Transverse colon (tissue), 4 donors: ENCODE measurements around the gene TMEM239. TPM values are rescaled to one million over a fixed set of nuclear protein-coding genes. Genes with fewer than 3 reads are reported as not detected.
"Not testable (repeated sequence)": the region's sequence is repeated elsewhere in the genome, so short reads cannot be mapped to it uniquely, and the experiment has no call there.

Experiments
- DNase-seq: peaks from one replicate; pipeline ENCODE4 v3.0.0-alpha.2; 2019
- H3K27ac ChIP-seq, 4 donors: fragments of 200-600 bp; sonication (generic); 2 replicates each; pipeline ENCODE4 v1.5.1; 2016 to 2018; ENCODE audit warnings: inconsistent platforms in 4 of 4
- H3K27me3 ChIP-seq: fragments of 200-600 bp; sonication (generic); 2 replicates; pipeline ENCODE4 v1.5.1; 2017; ENCODE audit warnings: inconsistent platforms
- H3K36me3 ChIP-seq, 4 donors: fragments of 200-600 bp; sonication (generic); 2 replicates each; pipeline ENCODE4 v1.5.1; 2017 to 2019; ENCODE audit warnings: inconsistent platforms in 4 of 4
- H3K4me1 ChIP-seq, 4 donors: fragments of 200-600 bp; sonication (generic); 2 replicates each; pipeline ENCODE4 v1.5.1; 2017 to 2020; ENCODE audit warnings: inconsistent platforms in 4 of 4
- H3K4me3 ChIP-seq, 4 donors: fragments of 200-600 bp; sonication (generic); 1 replicate in 1 of 4; 2 replicates in 3 of 4; pipeline versions ENCODE4 v1.5.1 to v1.6.1; 2017 to 2019; ENCODE audit warnings: inconsistent platforms in 4 of 4
- H3K9me3 ChIP-seq, 2 donors: fragments of 200-600 bp; sonication (generic); 2 replicates each; pipeline ENCODE4 v1.5.1; 2017 to 2019; ENCODE audit warnings: inconsistent platforms in 2 of 2
- EP300 ChIP-seq: sonication (generic); formaldehyde crosslinking; IDR thresholded peaks from one replicate; pipeline ENCODE4 v1.6.1; 2017; ENCODE audit warnings: antibody characterized with exemption, low read depth
- POLR2A ChIP-seq: fragments of 450-650 bp; IDR thresholded peaks from one replicate; pipeline ENCODE4 v1.6.1; 2016; ENCODE audit warnings: antibody characterized with exemption, mild to moderate bottlenecking, moderate library complexity
- POLR2AphosphoS5 ChIP-seq, 3 donors: sonication (generic); formaldehyde crosslinking; IDR thresholded peaks; one replicate each; pipeline ENCODE4 v1.6.1; 2016; ENCODE audit warnings: antibody characterized with exemption in 3 of 3
- WGBS, 2 donors: methylation state at CpG; one replicate each; pipeline ENCODE4 v1.1.5; 2018; ENCODE audit warnings: low coverage in 1 of 2; 5-methylcytosine and 5-hydroxymethylcytosine counted together
- in situ Hi-C, 4 donors: fragments of 200-750 bp; cut with MboI; loops; one replicate each; pipeline versions ENCODE4 v1.15.0 to v1.15.1; 2017; ENCODE audit warnings: low sequenced_read_pairs in 3 of 4, low pct_ligation_motif_present in 1 of 4, low pct_unique_long_range_greater_than_20kb in 1 of 4
- intact Hi-C: fragments of 100-400 bp; cut with DNase I; formaldehyde crosslinking; loops from one replicate; pipeline ENCODE4 v1.15.1; 2023; ENCODE audit warnings: low total_unique reads
- total RNA-seq, 4 donors: library from RNA; depleted of rRNA; stranded (reverse); fragments of >200 nt; gene quantifications; one replicate each; pipeline ENCODE4 v1.1.0, GENCODE V29; 2016
- TF ChIP-seq, protein P1 (sequence below), 5 experiments: fragments of 200-600 bp in 3 of 5; fragments of 450-650 bp in 2 of 5; sonication (generic) in 3 of 5; IDR thresholded peaks; 1 replicate in 2 of 5; 2 replicates in 3 of 5; pipeline ENCODE4 v1.5.1; 2016 to 2017; ENCODE audit warnings: antibody characterized with exemption in 5 of 5, inconsistent platforms in 3 of 5, mild to moderate bottlenecking in 2 of 5, moderate library complexity in 1 of 5

Gene TMEM239
- total RNA-seq, 4 donors from 2014 or later = not detected

GRCh38 chr20:2820896-2821869 is 5.0 kb downstream of the TMEM239 start:
- H3K4me1 ChIP-seq = peaks cover 0 to 7% (median 2%) of the 10 kb centered on the region in 4 donors
- H3K36me3 ChIP-seq = no peaks in the 10 kb centered on the region
- 22% methylated on average over 32 of the region's 68 CpGs; no CpG with 5 or more reads in 1 of the 2 donors for WGBS, 2 donors
- DNase-seq = no peak
- H3K27ac ChIP-seq = no peak overlapping the region
- intact Hi-C loops (no loop called here), in situ Hi-C loops (no loop called here)
- no peak for TF ChIP-seq POLR2A
- no peak for TF ChIP-seq EP300
- no peak for TF ChIP-seq POLR2AphosphoS5 (IDR thresholded peaks at IDR 0.05)
- peaks cover 48% of the 10 kb centered on the region for H3K27me3 ChIP-seq
- no peak overlapping the region for H3K4me3 ChIP-seq
- H3K9me3 ChIP-seq = no peaks in the 10 kb centered on the region

DNA sequence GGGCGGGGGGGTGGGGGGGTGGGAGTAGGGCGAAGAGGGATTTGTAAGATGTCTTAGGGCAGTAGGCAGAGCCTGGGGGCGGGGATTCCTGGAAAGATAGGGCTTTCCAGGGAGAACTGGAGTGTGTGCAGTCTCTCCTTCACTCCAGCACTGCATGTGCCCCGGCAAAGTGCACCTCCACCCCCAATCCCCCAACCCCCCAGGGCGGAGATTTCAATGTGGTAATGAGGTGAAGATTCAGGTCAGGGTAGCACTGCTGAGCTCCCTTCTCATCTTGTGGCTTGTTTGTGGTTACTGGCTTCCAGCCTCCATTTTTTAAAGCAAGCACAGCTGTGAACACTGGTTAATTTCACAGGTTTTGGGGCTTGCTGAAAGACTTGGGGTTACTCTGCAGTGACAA is 5.9 kb downstream of the TMEM239 start:
- peaks cover 0 to 7% (median 2%) of the 10 kb centered on the region in 4 donors for H3K4me1 ChIP-seq
- intact Hi-C loops (no loop called here), in situ Hi-C loops (no loop called here)
- H3K27me3 ChIP-seq = peaks cover 57% of the 10 kb centered on the region
- WGBS, 2 donors = 35% methylated on average over 5 of the region's 5 CpGs; no CpG with 5 or more reads in 1 of the 2 donors
- no peak overlapping the region for H3K27ac ChIP-seq
- no peak for DNase-seq
- H3K4me3 ChIP-seq = no peak overlapping the region
- no peaks in the 10 kb centered on the region for H3K9me3 ChIP-seq
- TF ChIP-seq POLR2AphosphoS5 (IDR thresholded peaks at IDR 0.05) (no peak), POLR2A (no peak)
- H3K36me3 ChIP-seq = no peaks in the 10 kb centered on the region

DNA sequence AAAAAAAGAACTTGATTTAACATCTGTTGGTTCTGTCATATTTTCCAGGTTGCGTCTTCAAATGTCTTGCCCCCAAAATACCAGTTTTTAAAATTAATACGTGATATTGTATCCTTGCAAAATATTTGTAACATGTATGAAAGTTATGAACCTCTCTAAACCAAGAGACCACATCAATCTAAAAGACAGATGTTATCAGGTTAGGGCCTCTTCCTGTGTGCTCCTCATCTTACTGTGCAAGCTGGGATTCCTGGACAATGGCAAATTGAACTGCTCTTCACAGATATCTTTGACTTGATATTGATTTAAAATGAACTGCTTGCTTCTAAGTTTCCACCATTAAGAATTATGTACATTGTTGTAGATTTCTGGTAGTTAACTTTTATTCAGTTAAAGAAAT is 9.6 kb downstream of the TMEM239 start:
- in situ Hi-C loops = no loop called here
- no peaks in the 10 kb centered on the region for H3K9me3 ChIP-seq
- H3K27ac ChIP-seq = no peak overlapping the region

DNA sequence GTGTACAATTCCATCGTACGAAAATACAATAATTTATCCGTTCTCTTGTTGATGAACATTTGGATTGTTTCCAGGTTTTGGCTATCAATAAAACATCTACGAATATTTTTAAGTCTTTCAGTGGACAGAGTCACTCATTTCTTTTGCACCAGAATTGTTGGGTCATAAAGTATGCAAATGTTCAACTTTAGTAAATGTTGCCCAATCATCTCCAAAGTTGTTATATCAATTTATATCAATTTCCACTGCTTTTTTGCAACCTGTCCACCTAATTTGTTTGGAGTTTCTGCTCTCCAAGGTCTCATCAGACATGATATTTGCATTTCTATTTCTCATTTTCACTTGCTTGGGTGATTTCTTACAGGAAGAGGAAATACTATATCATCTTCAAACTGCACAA is 10.5 kb downstream of the TMEM239 start:
- H3K27ac ChIP-seq = no peak overlapping the region
- in situ Hi-C loops = no loop called here
- 75 to 81% methylated on average over 4 of the region's 4 CpGs for WGBS, 2 donors

More for the DNA sequence above, 9.6 kb downstream of the TMEM239 start:
- no peaks in the 10 kb centered on the region for H3K36me3 ChIP-seq
- WGBS, 2 donors = 89 to 100% methylated on average over 1 to 2 of the region's 2 CpGs
- peaks cover 0 to 4% (median 1%) of the 10 kb centered on the region in 4 donors for H3K4me1 ChIP-seq
- no peak overlapping the region for H3K4me3 ChIP-seq
- peaks cover 67% of the 10 kb centered on the region for H3K27me3 ChIP-seq
- no peak for DNase-seq
- TF ChIP-seq POLR2A (no peak), POLR2AphosphoS5 (IDR thresholded peaks at IDR 0.05) (no peak), EP300 (no peak)
- TF ChIP-seq, protein P1, sequence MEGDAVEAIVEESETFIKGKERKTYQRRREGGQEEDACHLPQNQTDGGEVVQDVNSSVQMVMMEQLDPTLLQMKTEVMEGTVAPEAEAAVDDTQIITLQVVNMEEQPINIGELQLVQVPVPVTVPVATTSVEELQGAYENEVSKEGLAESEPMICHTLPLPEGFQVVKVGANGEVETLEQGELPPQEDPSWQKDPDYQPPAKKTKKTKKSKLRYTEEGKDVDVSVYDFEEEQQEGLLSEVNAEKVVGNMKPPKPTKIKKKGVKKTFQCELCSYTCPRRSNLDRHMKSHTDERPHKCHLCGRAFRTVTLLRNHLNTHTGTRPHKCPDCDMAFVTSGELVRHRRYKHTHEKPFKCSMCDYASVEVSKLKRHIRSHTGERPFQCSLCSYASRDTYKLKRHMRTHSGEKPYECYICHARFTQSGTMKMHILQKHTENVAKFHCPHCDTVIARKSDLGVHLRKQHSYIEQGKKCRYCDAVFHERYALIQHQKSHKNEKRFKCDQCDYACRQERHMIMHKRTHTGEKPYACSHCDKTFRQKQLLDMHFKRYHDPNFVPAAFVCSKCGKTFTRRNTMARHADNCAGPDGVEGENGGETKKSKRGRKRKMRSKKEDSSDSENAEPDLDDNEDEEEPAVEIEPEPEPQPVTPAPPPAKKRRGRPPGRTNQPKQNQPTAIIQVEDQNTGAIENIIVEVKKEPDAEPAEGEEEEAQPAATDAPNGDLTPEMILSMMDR (IDR thresholded peaks at IDR 0.05) = no peak
- intact Hi-C loops = no loop called here

DNA sequence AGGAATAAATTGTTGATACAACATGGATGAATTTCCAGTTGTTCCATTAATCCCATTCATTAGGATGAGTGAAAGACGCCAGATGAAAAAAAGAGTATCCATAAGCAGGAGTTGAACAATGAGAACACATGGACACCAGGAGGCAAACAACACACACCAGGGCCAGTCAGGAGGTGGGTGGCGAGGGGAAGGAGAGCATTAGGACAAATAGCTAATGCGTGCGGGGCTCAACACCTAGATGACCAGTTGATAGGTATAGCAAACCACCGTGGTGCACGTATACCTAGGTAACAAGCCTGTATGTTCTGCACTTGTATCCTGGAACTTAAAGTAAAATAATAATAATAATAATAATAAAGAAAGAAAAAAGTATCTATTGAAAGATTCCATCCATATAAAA is 13.2 kb downstream of the TMEM239 start:
- no peak for TF ChIP-seq POLR2A
- no peak for TF ChIP-seq POLR2AphosphoS5 (IDR thresholded peaks at IDR 0.05)
- TF ChIP-seq, protein P1 (IDR thresholded peaks at IDR 0.05) = no peak
- no peak for TF ChIP-seq EP300
- DNase-seq = no peak
- Histone ChIP-seq H3K4me3 (no peak overlapping the region), H3K36me3 (no peaks in the 10 kb centered on the region), H3K27me3 (peaks cover 52% of the 10 kb centered on the region), H3K9me3 (no peaks in the 10 kb centered on the region), H3K4me1 (no peaks in the 10 kb centered on the region), H3K27ac (no peak overlapping the region)
- in situ Hi-C loops = no loop called here
- WGBS, 2 donors = 40 to 80% methylated on average over 1 to 6 of the region's 6 CpGs
- intact Hi-C loops = no loop called here

More for the DNA sequence above, 10.5 kb downstream of the TMEM239 start:
- H3K36me3 ChIP-seq = no peaks in the 10 kb centered on the region
- no peaks in the 10 kb centered on the region for H3K4me1 ChIP-seq
- no peak overlapping the region for H3K4me3 ChIP-seq
- TF ChIP-seq EP300 (no peak), POLR2AphosphoS5 (IDR thresholded peaks at IDR 0.05) (no peak), POLR2A (no peak)
- TF ChIP-seq, protein P1 (IDR thresholded peaks at IDR 0.05) = no peak
- intact Hi-C loops = no loop called here
- DNase-seq = no peak
- H3K27me3 ChIP-seq = peaks cover 58% of the 10 kb centered on the region
- H3K9me3 ChIP-seq = no peaks in the 10 kb centered on the region

DNA sequence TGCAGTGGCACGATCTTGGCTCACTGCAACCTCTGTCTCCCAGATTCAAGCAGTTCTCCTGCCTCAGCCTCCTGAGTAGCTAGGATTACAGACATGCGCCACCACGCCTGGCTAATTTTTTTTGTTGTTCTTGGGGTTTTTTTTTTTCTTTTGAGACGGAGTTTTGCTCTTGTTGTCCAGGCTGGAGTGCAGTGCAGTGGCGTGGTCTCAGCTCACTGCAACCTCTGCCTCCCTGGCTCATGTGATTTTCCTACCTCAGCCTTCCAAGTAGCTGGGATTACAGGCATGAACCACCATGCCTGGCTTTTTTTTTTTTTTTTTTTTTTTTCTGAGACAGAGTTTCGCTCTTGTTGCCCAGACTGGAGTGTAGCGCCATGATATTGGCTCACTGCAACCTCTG is 15.0 kb downstream of the TMEM239 start:
- DNase-seq, H3K4me3 ChIP-seq, H3K9me3 ChIP-seq, H3K36me3 ChIP-seq, H3K4me1 ChIP-seq, in situ Hi-C loops, intact Hi-C loops, H3K27ac ChIP-seq: not testable (repeated sequence)
- 63 to 73% methylated on average over 4 to 7 of the region's 7 CpGs for WGBS, 2 donors
- peaks cover 46% of the 10 kb centered on the region for H3K27me3 ChIP-seq
